GM18520 (cell line): ENCODE results near the gene YTHDF1.
"Not testable (repeated sequence)": the region's sequence is repeated elsewhere in the genome, so short reads cannot be mapped to it uniquely, and the experiment has no call there.

ENCODE experiments used
- ATAC-seq: cut with Tn5 transposase; IDR thresholded peaks from one replicate; pipeline ENCODE4 v1.9.1; 2021; ENCODE audit not compliant: unreplicated experiment

YTHDF1 gene

GRCh38 chr20:63158845-63159244 is 57.1 kb downstream of the YTHDF1 start:
- ATAC-seq = no peak

GRCh38 chr20:63158352-63158751 is 57.6 kb downstream of the YTHDF1 start:
- ATAC-seq = no peak

GRCh38 chr20:63157431-63157830 is 58.5 kb downstream of the YTHDF1 start:
- not testable (repeated sequence) for ATAC-seq

GRCh38 chr20:63156221-63156671 is 59.7 kb downstream of the YTHDF1 start:
- ATAC-seq = no peak

GRCh38 chr20:63155266-63156165 is 60.4 kb downstream of the YTHDF1 start:
- ATAC-seq = no peak

- no peak for ATAC-seq
Measured at GRCh38 chr20:63154395-63154794, 61.5 kb downstream of the YTHDF1 start.

- ATAC-seq = no peak
Measured at GRCh38 chr20:63153254-63154221, 62.4 kb downstream of the YTHDF1 start.

- ATAC-seq = no peak
Measured at GRCh38 chr20:63152322-63153253, 63.3 kb downstream of the YTHDF1 start.

- no peak for ATAC-seq
Measured at GRCh38 chr20:63151554-63152321, 64.2 kb downstream of the YTHDF1 start.

- ATAC-seq = no peak
Measured at GRCh38 chr20:63150911-63151531, 64.9 kb downstream of the YTHDF1 start.

GRCh38 chr20:63150391-63150898 is 65.5 kb downstream of the YTHDF1 start:
- ATAC-seq = no peak

GRCh38 chr20:63149531-63150192 is 66.3 kb downstream of the YTHDF1 start:
- ATAC-seq = no peak

GRCh38 chr20:63148696-63149095 is 67.2 kb downstream of the YTHDF1 start:
- no peak for ATAC-seq

- ATAC-seq = no peak
Measured at GRCh38 chr20:63147532-63147931, 68.4 kb downstream of the YTHDF1 start.
